ENCODE measurements around the gene TST.

Gene TST

GRCh38 chr22:37019309-37020191, at the start of gene TST, which contains the start of gene MPST:
Gene TST (minus strand): TSS chr22:37019447. CDS start chr22:37018732, 715 bp downstream.
Gene MPST (plus strand): TSS chr22:37019742. CDS start chr22:37019837, 95 bp downstream.
- peak; percentile 48 for DNase-seq

GRCh38 chr22:37068859-37069258, 49.6 kb upstream of the TST start:
- DNase-seq: no peak

- no peak for DNase-seq
These were observed 48.2 kb upstream of the TST start for GRCh38 chr22:37067428-37067827.

- DNase-seq: no peak
These were observed 46.7 kb upstream of the TST start for GRCh38 chr22:37065961-37066360.

GRCh38 chr22:37065180-37065579, 45.9 kb upstream of the TST start:
- DNase-seq: no peak

GRCh38 chr22:37064553-37064952, 45.3 kb upstream of the TST start:
- DNase-seq: no peak

DNA sequence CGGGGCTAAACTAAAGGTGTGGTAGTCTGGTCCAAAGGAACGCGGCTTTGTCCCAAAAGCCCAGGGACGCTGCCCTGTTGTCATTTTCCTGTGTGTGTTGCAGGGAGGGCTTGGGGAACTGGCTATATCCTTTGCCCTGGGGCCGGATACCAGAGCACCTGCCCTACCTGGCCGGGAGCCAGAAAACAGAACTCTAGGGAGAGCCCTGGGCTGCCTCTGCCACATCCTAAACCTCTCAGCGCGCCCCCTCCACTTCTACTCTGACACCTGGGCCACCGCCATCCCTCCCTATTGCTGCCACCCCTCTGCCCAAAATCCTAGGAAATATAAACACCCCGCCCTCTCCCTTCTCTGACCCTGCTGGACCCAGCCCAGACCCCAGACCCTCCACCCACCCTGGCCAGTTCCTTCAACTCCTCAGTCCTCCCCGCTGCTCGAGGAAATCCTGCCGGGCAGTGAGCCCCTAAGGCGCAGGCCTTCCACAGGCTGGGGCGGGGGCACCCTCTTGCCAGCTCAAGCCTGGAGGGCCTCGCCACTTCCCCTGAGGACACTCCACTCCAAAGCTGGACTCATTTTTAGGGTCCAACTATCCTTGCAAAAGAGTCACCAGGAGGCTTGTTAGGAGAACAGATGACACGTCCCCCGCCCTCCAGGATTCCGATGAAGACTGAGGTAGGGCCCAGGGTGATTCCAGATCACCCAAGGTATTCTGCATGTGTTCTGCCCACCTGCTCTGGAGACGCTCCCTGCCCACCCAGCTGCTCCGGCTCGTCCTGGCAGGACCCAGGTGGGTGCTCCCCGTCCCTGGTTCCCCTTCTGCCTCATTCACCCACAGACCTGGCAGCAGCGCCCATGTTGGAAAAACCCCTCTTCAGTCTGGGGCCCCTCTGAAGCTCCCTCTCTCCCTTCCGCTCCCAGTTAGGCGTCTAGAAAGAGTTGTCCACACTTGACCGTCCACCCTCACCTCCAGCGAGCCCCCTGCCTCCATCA, 44.5 kb upstream of the TST start:
- DNase-seq: peak; percentile 56

- no peak for DNase-seq
These were observed 43.6 kb upstream of the TST start for GRCh38 chr22:37062702-37063381.

DNA sequence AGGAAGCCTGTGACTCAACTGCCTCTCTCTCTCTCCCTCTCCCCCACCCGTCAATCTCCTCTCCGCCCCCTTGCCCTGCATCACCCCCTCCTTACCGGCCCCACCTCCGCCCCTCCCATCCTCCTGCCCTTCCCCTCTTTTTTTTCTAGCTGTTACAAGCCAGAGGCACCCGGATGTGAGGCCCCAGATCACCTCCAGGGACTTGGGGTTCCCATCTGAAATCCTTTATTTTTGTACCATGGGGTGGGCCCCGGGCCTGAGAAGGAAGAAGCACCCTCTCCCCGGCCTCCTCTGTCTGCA, 43.1 kb upstream of the TST start:
- DNase-seq: no peak

GRCh38 chr22:37061611-37062375, 42.5 kb upstream of the TST start:
- DNase-seq: no peak

DNA sequence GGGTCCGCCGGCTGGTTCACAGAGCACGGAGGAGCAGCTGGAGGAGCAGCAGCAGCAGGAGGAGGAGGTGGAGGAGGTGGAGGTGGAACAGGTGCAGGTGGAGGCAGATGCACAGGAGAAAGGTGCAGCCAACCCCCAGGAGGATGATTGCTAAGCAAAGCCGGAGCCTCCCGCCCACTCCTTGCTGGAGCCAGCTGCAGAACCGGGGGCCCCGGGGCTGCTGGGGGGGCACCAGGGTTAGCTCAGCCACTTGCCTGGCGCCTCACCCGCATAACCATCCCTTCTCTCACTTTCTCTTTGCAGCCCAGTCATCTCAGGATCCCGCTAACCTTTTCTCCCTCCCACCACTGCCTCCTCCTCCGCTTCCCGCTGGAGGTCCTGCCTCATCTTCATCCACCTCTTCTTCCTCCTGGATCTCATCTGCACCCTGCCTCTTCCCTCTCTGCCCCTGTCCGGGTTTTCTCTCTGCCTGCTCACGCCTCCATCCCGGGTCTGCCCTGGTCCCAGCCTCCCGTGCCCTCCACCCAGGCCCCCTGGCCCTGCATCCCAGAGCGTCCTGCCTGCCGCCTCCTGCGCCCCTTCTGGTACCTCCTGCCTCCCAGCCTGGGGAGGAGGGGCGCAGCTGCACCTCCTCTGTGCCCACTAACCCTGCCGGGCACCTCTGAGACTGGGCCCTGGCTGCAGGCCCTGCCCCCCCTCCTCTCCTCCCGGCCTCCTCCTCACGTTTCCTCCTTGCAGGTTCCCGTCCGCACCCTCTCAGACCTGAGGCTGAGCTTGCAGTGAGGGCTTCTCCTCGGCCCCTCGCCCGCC, 41.8 kb upstream of the TST start:
- peak; percentile 15 for DNase-seq

DNA sequence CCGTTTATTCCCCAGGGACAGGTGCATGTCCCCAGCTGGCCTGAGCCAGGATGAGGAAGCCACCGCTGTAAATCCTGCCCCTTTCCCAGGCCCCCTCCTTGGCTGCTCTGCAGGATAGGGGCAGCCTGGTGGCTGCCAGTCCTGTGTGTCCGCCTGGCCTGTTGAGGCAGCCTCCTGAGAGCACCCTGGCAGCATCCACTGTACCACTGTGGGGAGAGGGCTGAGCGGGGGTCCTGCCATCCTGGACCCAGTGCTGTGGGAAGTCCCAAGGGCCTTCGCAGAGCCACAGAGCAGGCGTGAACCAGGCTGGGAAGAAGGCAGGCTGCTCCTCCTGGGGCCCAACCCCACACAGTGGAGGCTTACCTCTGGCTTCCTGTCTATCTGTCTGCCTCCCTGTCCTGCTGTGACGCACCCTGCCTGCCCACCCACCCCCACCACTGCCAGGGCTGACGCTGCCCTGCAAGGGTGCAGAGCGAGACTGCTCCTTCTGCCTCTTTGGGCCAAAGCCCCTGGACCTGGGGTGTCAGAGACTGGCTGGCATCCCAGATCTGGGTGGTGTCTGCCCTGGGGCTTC, 40.7 kb upstream of the TST start:
- no peak for DNase-seq

- no peak for DNase-seq
These were observed 39.9 kb upstream of the TST start for GRCh38 chr22:37058917-37059701.

DNA sequence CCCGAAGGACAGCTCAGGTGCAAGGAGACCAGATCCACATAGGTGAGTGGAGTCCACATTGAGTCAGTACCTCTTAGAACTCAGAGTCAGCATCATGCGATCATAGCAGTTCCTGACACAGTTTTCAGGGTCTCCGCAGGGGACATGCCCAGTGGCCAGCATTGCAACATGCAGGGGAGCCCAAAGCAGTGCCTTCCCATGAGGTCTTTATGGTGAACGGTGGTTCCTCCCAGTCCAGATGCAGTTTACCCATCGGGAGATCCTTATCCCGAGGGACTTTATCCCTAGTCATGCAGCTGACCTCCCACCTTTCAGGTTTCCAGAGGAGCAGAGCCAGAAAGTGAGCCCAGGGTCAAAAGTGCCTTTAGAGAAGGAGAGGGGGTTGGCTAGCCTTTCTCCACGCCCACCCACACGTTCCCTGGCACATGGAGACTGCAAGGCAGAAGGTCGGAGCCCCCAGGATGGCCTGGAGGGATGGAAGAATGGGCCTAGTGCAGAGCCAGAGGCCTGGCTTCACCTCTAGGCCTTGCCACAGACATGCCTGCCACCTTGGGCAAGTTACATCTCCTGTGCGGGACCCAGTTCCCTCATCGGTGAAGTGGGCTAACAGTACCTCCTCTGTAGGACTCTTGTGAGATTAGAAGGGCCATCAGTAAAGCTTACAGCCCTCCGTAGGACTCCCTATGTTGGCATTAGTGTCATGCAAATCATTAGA, 38.7 kb upstream of the TST start:
- no peak for DNase-seq

DNA sequence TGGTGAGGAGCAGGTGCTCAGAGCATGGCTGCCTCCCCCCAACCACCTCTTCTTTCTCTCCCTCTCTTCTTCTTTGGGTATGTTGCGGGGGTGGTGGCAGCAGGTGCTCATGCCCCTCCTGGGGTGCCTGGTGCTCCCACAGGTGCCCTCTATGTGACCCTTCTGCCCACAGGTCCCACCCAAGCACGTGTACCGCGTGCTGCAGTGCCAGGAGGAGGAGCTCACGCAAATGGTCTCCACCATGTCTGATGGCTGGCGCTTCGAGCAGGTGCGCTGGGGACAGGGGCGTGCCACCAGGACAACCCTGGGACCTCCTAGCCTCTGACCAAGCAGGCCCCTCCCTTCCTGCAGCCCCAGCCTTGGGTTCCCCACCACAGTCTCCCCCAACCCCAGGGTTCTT, 38.0 kb upstream of the TST start:
- no peak for DNase-seq

GRCh38 chr22:37056246-37056645, 37.0 kb upstream of the TST start:
- no peak for DNase-seq

DNA sequence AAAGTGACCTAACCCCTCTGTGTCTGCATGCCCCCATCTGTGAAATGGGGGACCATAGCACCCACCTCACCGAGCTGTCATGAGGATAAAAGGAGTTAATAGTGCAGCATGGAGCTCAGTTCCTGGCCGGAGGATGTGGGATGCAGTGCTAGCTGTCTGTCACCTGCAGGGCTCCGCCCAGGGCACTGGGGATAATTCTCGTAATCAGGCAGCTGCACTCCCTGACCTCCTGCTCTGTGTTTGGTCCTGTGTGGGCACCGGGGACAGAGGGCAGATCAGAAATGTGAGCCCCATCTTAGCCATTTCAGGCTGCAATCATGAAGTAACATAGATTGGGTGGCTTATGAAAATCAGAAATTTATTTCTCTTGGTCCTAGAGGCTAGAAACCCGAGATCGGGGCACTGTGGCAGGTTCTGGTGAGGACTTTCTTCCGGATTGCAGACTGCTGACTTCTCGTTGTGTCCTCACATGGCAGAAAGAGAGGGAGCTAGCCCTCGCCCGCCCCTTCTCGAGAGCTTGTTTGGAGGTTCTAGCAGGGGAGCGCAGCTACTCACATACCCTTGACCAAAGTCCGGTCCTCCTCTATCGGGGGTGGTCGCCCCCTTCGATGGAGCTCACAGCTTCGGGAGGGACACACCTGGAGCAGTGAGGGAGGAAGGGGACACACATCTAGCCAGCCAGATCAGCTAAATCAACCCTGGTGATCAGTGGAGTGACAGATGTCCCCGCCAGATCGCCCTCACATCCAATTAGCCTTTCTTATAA, 35.5 kb upstream of the TST start:
- no peak for DNase-seq

GRCh38 chr22:37054056-37054395, 34.8 kb upstream of the TST start:
- no peak for DNase-seq

Measured in NCI-H510A treated with DMSO at 0.1 percent for 48 hours (cell line).